H1 (cell line): Measurements from ENCODE around the gene MIA3. TPM values are rescaled to one million over a fixed set of nuclear protein-coding genes. Genes with fewer than 3 reads are reported as not detected.

Source experiments
- CTCF ChIA-PET: fragments of 300-600 bp; sonication (Branson Sonifier 250); formaldehyde crosslinking; loops from one replicate; lab custom pipeline; 2021; ENCODE audit not compliant: partially characterized antibody; lab: Charles Lee
- POLR2A ChIA-PET: fragments of 300-600 bp; sonication (Branson Sonifier 250); formaldehyde crosslinking; loops from one replicate; lab custom pipeline; 2021; ENCODE audit warnings: inconsistent platforms; ENCODE audit not compliant: partially characterized antibody; lab: Charles Lee
- DNase-seq, 2 experiments: peaks; one replicate each; pipeline versions ENCODE4 v3.0.0 to v3.0.0-alpha.2; 2010 to 2022; ENCODE audit warnings: low spot score in 2 of 2, low read depth in 1 of 2, mixed read lengths in 1 of 2
- FAIRE-seq: peaks from 2 replicates; lab custom pipeline; 2011; peaks lifted over from hg19 to GRCh38; lab: Jason Lieb, UNC
- H2AFZ ChIP-seq: 2 replicates; pipeline ENCODE4 v1.8.1; 2012; ENCODE audit warnings: low read length, inconsistent platforms
- H2AK5ac ChIP-seq: 2 replicates; pipeline ENCODE4 v1.6.1; 2013; ENCODE audit warnings: low read depth, low read length
- H2BK120ac ChIP-seq: replicated peaks from 2 replicates; pipeline ENCODE3; 2013; ENCODE audit warnings: low read depth, low read length, inconsistent platforms
- H2BK12ac ChIP-seq: 2 replicates; pipeline ENCODE4 v1.6.1; 2013; ENCODE audit warnings: low read depth, low read length
- H2BK15ac ChIP-seq: 2 replicates; pipeline ENCODE4 v1.6.1; 2013; ENCODE audit warnings: low read length
- H2BK20ac ChIP-seq: 2 replicates; pipeline ENCODE4 v1.6.1; 2013; ENCODE audit warnings: low read length
- H2BK5ac ChIP-seq: 2 replicates; pipeline ENCODE4 v1.6.1; 2013; ENCODE audit warnings: low read depth, low read length
- H3K14ac ChIP-seq: 2 replicates; pipeline ENCODE4 v1.6.1; 2013; ENCODE audit warnings: inconsistent platforms; ENCODE audit not compliant: insufficient read length
- H3K18ac ChIP-seq: 2 replicates; pipeline ENCODE4 v1.6.1; 2013; ENCODE audit warnings: low read length; ENCODE audit errors: extremely low read depth
- H3K23ac ChIP-seq: 2 replicates; pipeline ENCODE4 v1.6.1; 2013; ENCODE audit warnings: inconsistent platforms; ENCODE audit not compliant: insufficient read length
- H3K23me2 ChIP-seq: 2 replicates; pipeline ENCODE4 v1.6.1; 2013; ENCODE audit warnings: low read depth, low read length
- H3K27ac ChIP-seq: 2 replicates; pipeline ENCODE4 v1.6.1; 2011; ENCODE audit warnings: low read depth, low read length, inconsistent platforms
- H3K27me3 ChIP-seq, 4 experiments: replicated peaks in 1 of 4; 1 replicate in 1 of 4; 2 replicates in 3 of 4; pipeline versions ENCODE4 v1.6.1 to v1.8.1; 2011 to 2013; ENCODE audit warnings: low read length in 3 of 4, mild to moderate bottlenecking in 3 of 4, inconsistent platforms in 2 of 4, mixed read lengths in 2 of 4, moderate library complexity in 1 of 4; ENCODE audit not compliant: control insufficient read depth in 3 of 4, insufficient read depth in 3 of 4; ENCODE audit errors: extremely low read depth in 1 of 4
- H3K36me3 ChIP-seq, 4 experiments: 2 replicates each; pipeline versions ENCODE4 v1.6.1 to v1.8.1; 2011 to 2013; ENCODE audit warnings: mild to moderate bottlenecking in 4 of 4, low read length in 3 of 4, moderate library complexity in 2 of 4, control low read depth in 1 of 4, inconsistent platforms in 1 of 4; ENCODE audit not compliant: insufficient read depth in 4 of 4, control insufficient read depth in 2 of 4
- H3K4ac ChIP-seq: replicated peaks from 2 replicates; pipeline ENCODE3; 2013; ENCODE audit warnings: low read length, low read depth, mixed read lengths, inconsistent platforms; ENCODE audit not compliant: insufficient read length
- H3K4me1 ChIP-seq, 4 experiments: replicated peaks in 1 of 4; 1 replicate in 1 of 4; 2 replicates in 3 of 4; pipeline versions ENCODE4 v1.6.1 to v1.8.1; 2011 to 2013; ENCODE audit warnings: low read length in 3 of 4, inconsistent platforms in 2 of 4, mixed read lengths in 1 of 4; ENCODE audit not compliant: insufficient read depth in 4 of 4, control insufficient read depth in 3 of 4
- H3K4me2 ChIP-seq, 2 experiments: 2 replicates each; pipeline versions ENCODE4 v1.6.1 to v1.8.1; 2011 to 2013; ENCODE audit warnings: low read depth in 2 of 2, low read length in 2 of 2, control low read depth in 1 of 2, inconsistent platforms in 1 of 2, mild to moderate bottlenecking in 1 of 2; ENCODE audit not compliant: insufficient read depth in 1 of 2
- H3K4me3 ChIP-seq, 4 experiments: fragments of 200-600, 300-600 bp in 1 of 4; sonication (generic), shearing (Covaris generic), sonication (Bioruptor Twin) in 1 of 4; 2 replicates each; pipeline versions ENCODE4 v1.5.1 to v1.8.1; 2011 to 2016; ENCODE audit warnings: low read length in 4 of 4, low read depth in 3 of 4, control low read depth in 2 of 4, inconsistent platforms in 2 of 4, mild to moderate bottlenecking in 2 of 4, mixed read lengths in 1 of 4, moderate library complexity in 1 of 4; ENCODE audit not compliant: insufficient read depth in 2 of 4; ENCODE audit errors: extremely low read depth in 1 of 4
- H3K56ac ChIP-seq: replicated peaks from 2 replicates; pipeline ENCODE3; 2013; ENCODE audit warnings: low read depth, mild to moderate bottlenecking, mixed read lengths, low read length, inconsistent platforms; ENCODE audit not compliant: insufficient read length
- H3K79me1 ChIP-seq: 2 replicates; pipeline ENCODE4 v1.6.1; 2013; ENCODE audit warnings: low read depth, low read length, control low read depth
- H3K79me2 ChIP-seq, 2 experiments: 2 replicates each; pipeline versions ENCODE4 v1.6.1 to v1.8.1; 2012 to 2013; ENCODE audit warnings: low read length in 2 of 2, mild to moderate bottlenecking in 2 of 2, inconsistent platforms in 1 of 2; ENCODE audit not compliant: insufficient read depth in 2 of 2, control insufficient read depth in 1 of 2
- H3K9ac ChIP-seq, 4 experiments: replicated peaks in 1 of 4; 1 replicate in 1 of 4; 2 replicates in 3 of 4; pipeline versions ENCODE4 v1.6.1 to v1.8.1; 2011 to 2013; ENCODE audit warnings: low read depth in 3 of 4, low read length in 3 of 4, control low read depth in 2 of 4, mild to moderate bottlenecking in 2 of 4, moderate library complexity in 2 of 4, inconsistent platforms in 1 of 4; ENCODE audit errors: extremely low read depth in 1 of 4
- H3K9me3 ChIP-seq, 2 experiments: 2 replicates each; pipeline versions ENCODE4 v1.6.1 to v1.8.1; 2012 to 2013; ENCODE audit warnings: mild to moderate bottlenecking in 2 of 2, moderate library complexity in 2 of 2, control low read depth in 1 of 2, inconsistent platforms in 1 of 2, low read depth in 1 of 2, low read length in 1 of 2, mixed read lengths in 1 of 2; ENCODE audit not compliant: insufficient read depth in 2 of 2
- H4K20me1 ChIP-seq, 2 experiments: replicated peaks in 1 of 2; 2 replicates each; pipeline versions ENCODE3 to v1.8.1; 2011 to 2013; ENCODE audit warnings: inconsistent platforms in 2 of 2, low read length in 2 of 2, mild to moderate bottlenecking in 1 of 2; ENCODE audit not compliant: insufficient read depth in 2 of 2, control insufficient read depth in 1 of 2
- H4K5ac ChIP-seq: 2 replicates; pipeline ENCODE4 v1.6.1; 2013; ENCODE audit warnings: low read length, low read depth, mixed read lengths, inconsistent platforms; ENCODE audit not compliant: insufficient read length
- H4K8ac ChIP-seq: 2 replicates; pipeline ENCODE4 v1.8.0; 2013; ENCODE audit warnings: mild to moderate bottlenecking, moderate library complexity, low read length, inconsistent platforms; ENCODE audit not compliant: insufficient read depth; ENCODE audit errors: extremely low read depth
- H4K91ac ChIP-seq: replicated peaks from 2 replicates; pipeline ENCODE3; 2013; ENCODE audit warnings: low read length, mixed read lengths, inconsistent platforms; ENCODE audit not compliant: insufficient read length
- HDAC2 ChIP-seq, 2 experiments: fragments of 300-600 bp in 1 of 2; sonication (generic) in 1 of 2; IDR thresholded peaks; 2 replicates each; pipeline ENCODE4 v1.6.1; 2011 to 2012; ENCODE audit warnings: low read depth in 2 of 2, low read length in 2 of 2, mild to moderate bottlenecking in 2 of 2, moderate library complexity in 2 of 2, borderline replicate concordance in 1 of 2, inconsistent platforms in 1 of 2
- ZNF274 ChIP-seq: IDR thresholded peaks from 2 replicates; pipeline ENCODE4 v1.7.0; 2012; ENCODE audit warnings: low read length, borderline replicate concordance; ENCODE audit errors: extremely low read depth
- whole genome bisulfite sequencing, 2 experiments: shearing (Covaris generic) in 1 of 2; methylation state at CpG; one replicate each; pipeline versions ENCODE4 v1.1.6 to v1.1.7; 2013 to 2015; ENCODE audit warnings: low lambda C conversion rate in 2 of 2, mixed read lengths in 2 of 2, inconsistent platforms in 1 of 2, low coverage in 1 of 2, missing lambda C conversion rate in 1 of 2; ENCODE audit not compliant: insufficient replicate concordance in 2 of 2, insufficient coverage in 1 of 2, insufficient read length in 1 of 2; ENCODE audit errors: extremely low coverage in 1 of 2, missing lambda C conversion rate in 1 of 2; 5-methylcytosine and 5-hydroxymethylcytosine counted together
- polyA plus RNA-seq, 7 experiments: library from polyadenylated mRNA; depleted of rRNA in 3 of 7; stranded (reverse) in 5 of 7; unstranded in 2 of 7; fragments of >200 nt in 5 of 7; fragments of 200-250 nt in 2 of 7; gene quantifications; 1 replicate in 5 of 7; 2 replicates in 1 of 7; 4 replicates in 1 of 7; pipeline versions ENCODE4 v1.2.1 to v1.2.3, GENCODE V29; 2011 to 2013; ENCODE audit warnings: missing spikeins in 2 of 7, mixed read lengths in 2 of 7
- total RNA-seq: library from RNA; stranded (reverse); fragmentation: NEBNext Ultra II Directional; extraction: Animal tissue kit (Norgen Biotek cat#: 25700); gene quantifications from 2 replicates; pipeline ENCODE4 v1.2.1, GENCODE V29; 2021

Gene MIA3
- total and polyA plus RNA-seq, 2 of the 8 experiments (the other 6 are each of a cell fraction or from before 2014, with no cell fraction given), result 69.0 to 105 TPM

DNA sequence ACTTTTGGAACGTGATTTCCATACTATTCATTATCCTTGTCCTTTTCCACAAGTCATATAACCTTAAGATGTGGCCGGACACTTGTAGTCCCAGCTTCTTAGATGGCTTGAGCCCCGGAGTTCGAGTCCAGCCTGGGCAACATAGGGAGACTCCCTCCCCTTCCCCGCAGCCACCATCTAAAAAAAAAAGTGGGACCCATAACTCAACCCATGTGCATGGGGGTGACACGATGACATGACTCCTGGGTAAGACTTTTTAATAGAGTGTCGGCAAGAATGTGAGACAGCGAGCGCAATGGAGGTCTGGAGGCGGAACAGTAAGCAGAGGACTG is 25.7 kb downstream of the MIA3 start:
- Histone ChIP-seq H4K5ac (no peak overlapping the region), H2BK20ac (no peak overlapping the region), H3K79me1 (no peaks in the 10 kb centered on the region; the same call in 1 of the 2 replicates), H2BK12ac (no peak overlapping the region), H2AK5ac (no peak overlapping the region), H3K9me3 (no peaks in the 10 kb centered on the region; a peak in 1 of 4 replicates), H4K91ac (no peak overlapping the region), H2BK5ac (peak overlapping the region; percentile 84), H3K4me3 (peak overlapping the region; percentile 87 to 99 (median 92)), H3K4ac (no peak overlapping the region), H3K14ac (no peak overlapping the region), H4K8ac (peak overlapping the region; percentile 83; the same call in 1 of the 2 replicates), H3K9ac (peak overlapping the region; percentile 59 to 85 (median 77)), H3K36me3 (peaks cover 0 to 10% (median 2%) of the 10 kb centered on the region in 4 experiments; a peak in 2 of 8 replicates)
- no peak for FAIRE-seq
- DNase-seq, result no peak
- POLR2A ChIA-PET, result interaction anchor here (0.6 to 1.8 kb wide), 6 partner anchors 54 to 178 kb away, joined by 3 to 8 read pairs (median 4); partner anchors contain the start of gene TAF1A
- peak in 1 of 2 experiments; percentile 1; a peak in 1 of 4 replicates for TF ChIP-seq HDAC2 (IDR thresholded peaks at IDR 0.05; ENCODE audit: borderline replicate concordance in 1 of 2, low read depth in 2 of 2, low read length in 2 of 2)
- TF ChIP-seq ZNF274, result no peak
- TF ChIP-seq, all 59 proteins: peak for 1
- Histone ChIP-seq H2BK120ac (no peak overlapping the region), H3K27me3 (no peaks in the 10 kb centered on the region), H3K27ac (peak overlapping the region; percentile 79), H3K4me1 (no peaks in the 10 kb centered on the region; a peak in 1 of 7 replicates), H3K79me2 (peaks cover 0 to 13% of the 10 kb centered on the region in 2 experiments; a peak in 2 of 4 replicates), H2AFZ (0 out of 2 replicates have a peak overlapping the region, but pooled peaks have one; percentile 12), H4K20me1 (peaks cover 0 to 3% of the 10 kb centered on the region in 2 experiments), H3K18ac (peak overlapping the region; percentile 62; the same call in 1 of the 2 replicates), H3K56ac (no peak overlapping the region), H3K4me2 (peak overlapping the region; percentile 69 to 85), H2BK15ac (no peak overlapping the region), H3K23me2 (peaks cover 6% of the 10 kb centered on the region), H3K23ac (no peak overlapping the region)
- WGBS, 2 experiments, result 17% methylated on average over 10 of the region's 10 CpGs; no CpG with 5 or more reads in 1 of the 2 experiments
- CTCF ChIA-PET, result interaction anchor here (0.9 to 4.0 kb wide), 3 partner anchors 10 to 179 kb away, joined by 3 to 15 read pairs (median 3); no protein-coding TSS in a partner anchor
